ENCODE results near the gene UBE2J2.

GRCh38 chr1:1240348-1240732, 33.3 kb downstream of the UBE2J2 start:
- TF ChIP-seq, protein P1, sequence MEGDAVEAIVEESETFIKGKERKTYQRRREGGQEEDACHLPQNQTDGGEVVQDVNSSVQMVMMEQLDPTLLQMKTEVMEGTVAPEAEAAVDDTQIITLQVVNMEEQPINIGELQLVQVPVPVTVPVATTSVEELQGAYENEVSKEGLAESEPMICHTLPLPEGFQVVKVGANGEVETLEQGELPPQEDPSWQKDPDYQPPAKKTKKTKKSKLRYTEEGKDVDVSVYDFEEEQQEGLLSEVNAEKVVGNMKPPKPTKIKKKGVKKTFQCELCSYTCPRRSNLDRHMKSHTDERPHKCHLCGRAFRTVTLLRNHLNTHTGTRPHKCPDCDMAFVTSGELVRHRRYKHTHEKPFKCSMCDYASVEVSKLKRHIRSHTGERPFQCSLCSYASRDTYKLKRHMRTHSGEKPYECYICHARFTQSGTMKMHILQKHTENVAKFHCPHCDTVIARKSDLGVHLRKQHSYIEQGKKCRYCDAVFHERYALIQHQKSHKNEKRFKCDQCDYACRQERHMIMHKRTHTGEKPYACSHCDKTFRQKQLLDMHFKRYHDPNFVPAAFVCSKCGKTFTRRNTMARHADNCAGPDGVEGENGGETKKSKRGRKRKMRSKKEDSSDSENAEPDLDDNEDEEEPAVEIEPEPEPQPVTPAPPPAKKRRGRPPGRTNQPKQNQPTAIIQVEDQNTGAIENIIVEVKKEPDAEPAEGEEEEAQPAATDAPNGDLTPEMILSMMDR (IDR thresholded peaks at IDR 0.05 in 4 of 5, conservative IDR thresholded peaks at IDR 0.05 in 1 of 5): no peak
- no peak for TF ChIP-seq POLR2A (IDR thresholded peaks at IDR 0.05)

Data from gastrocnemius medialis (tissue), 4 donors.